G401 (cell line): ENCODE data around the gene HPGD. TPM values are rescaled to one million over a fixed set of nuclear protein-coding genes. Genes with fewer than 3 reads are reported as not detected.
"Not testable (repeated sequence)": the region's sequence is repeated elsewhere in the genome, so short reads cannot be mapped to it uniquely, and the experiment has no call there.

Source experiments
- DNase-seq: peaks from one replicate; pipeline ENCODE4 v3.0.0-alpha.2; 2015; ENCODE audit warnings: low spot score
- in situ Hi-C: cut with HindIII; loops from 2 replicates; pipeline ENCODE4 v1.10.0; 2016; ENCODE audit warnings: low sequenced_read_pairs, mixed read lengths
- total RNA-seq: library from RNA; depleted of rRNA; stranded (reverse); fragments of >200 nt; shearing (Covaris generic); gene quantifications from 2 replicates; pipeline ENCODE4 v1.2.3, GENCODE V29; 2014

The HPGD gene
- total RNA-seq, 1 experiment from 2014 or later, result not detected

- in situ Hi-C loops, result not testable (repeated sequence)
These were observed 33.9 kb downstream of the HPGD start for GRCh38 chr4:174488368-174488767.

GRCh38 chr4:174485025-174485424, 37.3 kb downstream of the HPGD start:
- in situ Hi-C loops, result no loop called here
- DNase-seq, result no peak

More at GRCh38 chr4:174488368-174488767, 33.9 kb downstream of the HPGD start:
- DNase-seq, result not testable (repeated sequence)

- no peak for DNase-seq
- in situ Hi-C loops, result no loop called here
These were observed 38.5 kb downstream of the HPGD start for GRCh38 chr4:174483792-174484191.

- in situ Hi-C loops, result no loop called here
- no peak for DNase-seq
These were observed 43.1 kb downstream of the HPGD start for GRCh38 chr4:174479140-174479539.

GRCh38 chr4:174475528-174475927, 46.8 kb downstream of the HPGD start:
- in situ Hi-C loops, result no loop called here
- DNase-seq, result no peak

GRCh38 chr4:174474457-174475075, 47.7 kb downstream of the HPGD start:
- no peak for DNase-seq
- in situ Hi-C loops, result no loop called here

GRCh38 chr4:174467107-174467506, 55.2 kb downstream of the HPGD start:
- no peak for DNase-seq
- in situ Hi-C loops, result no loop called here

GRCh38 chr4:174464949-174465348, 57.3 kb downstream of the HPGD start:
- DNase-seq, result no peak
- in situ Hi-C loops, result no loop called here

- no peak for DNase-seq
- in situ Hi-C loops, result no loop called here
These were observed 60.7 kb downstream of the HPGD start for GRCh38 chr4:174461466-174462106.

GRCh38 chr4:174460684-174461083, 61.6 kb downstream of the HPGD start:
- no peak for DNase-seq
- in situ Hi-C loops, result no loop called here

- in situ Hi-C loops, result no loop called here
- no peak for DNase-seq
These were observed 64.8 kb downstream of the HPGD start for GRCh38 chr4:174457468-174457867.

- no peak for DNase-seq
- in situ Hi-C loops, result no loop called here
These were observed 67.3 kb downstream of the HPGD start for GRCh38 chr4:174454815-174455473.

GRCh38 chr4:174451718-174452296, 70.5 kb downstream of the HPGD start:
- in situ Hi-C loops, result no loop called here
- no peak for DNase-seq

- no peak for DNase-seq
- in situ Hi-C loops, result no loop called here
These were observed 71.5 kb downstream of the HPGD start for GRCh38 chr4:174450786-174451125.

- in situ Hi-C loops, result no loop called here
- no peak for DNase-seq
These were observed 72.1 kb downstream of the HPGD start for GRCh38 chr4:174449944-174450785.

- in situ Hi-C loops, result no loop called here
- DNase-seq, result no peak
These were observed 73.1 kb downstream of the HPGD start for GRCh38 chr4:174449152-174449551.

GRCh38 chr4:174444390-174444789, 77.9 kb downstream of the HPGD start:
- in situ Hi-C loops, result no loop called here
- DNase-seq, result no peak
